H1 (cell line): ENCODE data around the gene ELL. TPM values are rescaled to one million over a fixed set of nuclear protein-coding genes. Genes with fewer than 3 reads are reported as not detected.

Source experiments
- NANOG ChIP-seq: IDR thresholded peaks from 2 replicates; pipeline ENCODE4 v1.6.1; 2011; ENCODE audit warnings: low read length, low read depth, mild to moderate bottlenecking, inconsistent platforms; ENCODE audit not compliant: insufficient read depth, poor library complexity, severe bottlenecking
- polyA plus RNA-seq, 7 experiments: library from polyadenylated mRNA; depleted of rRNA in 3 of 7; stranded (reverse) in 5 of 7; unstranded in 2 of 7; fragments of >200 nt in 5 of 7; fragments of 200-250 nt in 2 of 7; gene quantifications; 1 replicate in 5 of 7; 2 replicates in 1 of 7; 4 replicates in 1 of 7; pipeline versions ENCODE4 v1.2.1 to v1.2.3, GENCODE V29; 2011 to 2013; ENCODE audit warnings: missing spikeins in 2 of 7, mixed read lengths in 2 of 7
- total RNA-seq: library from RNA; stranded (reverse); fragmentation: NEBNext Ultra II Directional; extraction: Animal tissue kit (Norgen Biotek cat#: 25700); gene quantifications from 2 replicates; pipeline ENCODE4 v1.2.1, GENCODE V29; 2021

The ELL gene
- total and polyA plus RNA-seq, 2 of the 8 experiments (the other 6 are each of a cell fraction or from before 2014, with no cell fraction given): 5.2 to 10.5 TPM

DNA sequence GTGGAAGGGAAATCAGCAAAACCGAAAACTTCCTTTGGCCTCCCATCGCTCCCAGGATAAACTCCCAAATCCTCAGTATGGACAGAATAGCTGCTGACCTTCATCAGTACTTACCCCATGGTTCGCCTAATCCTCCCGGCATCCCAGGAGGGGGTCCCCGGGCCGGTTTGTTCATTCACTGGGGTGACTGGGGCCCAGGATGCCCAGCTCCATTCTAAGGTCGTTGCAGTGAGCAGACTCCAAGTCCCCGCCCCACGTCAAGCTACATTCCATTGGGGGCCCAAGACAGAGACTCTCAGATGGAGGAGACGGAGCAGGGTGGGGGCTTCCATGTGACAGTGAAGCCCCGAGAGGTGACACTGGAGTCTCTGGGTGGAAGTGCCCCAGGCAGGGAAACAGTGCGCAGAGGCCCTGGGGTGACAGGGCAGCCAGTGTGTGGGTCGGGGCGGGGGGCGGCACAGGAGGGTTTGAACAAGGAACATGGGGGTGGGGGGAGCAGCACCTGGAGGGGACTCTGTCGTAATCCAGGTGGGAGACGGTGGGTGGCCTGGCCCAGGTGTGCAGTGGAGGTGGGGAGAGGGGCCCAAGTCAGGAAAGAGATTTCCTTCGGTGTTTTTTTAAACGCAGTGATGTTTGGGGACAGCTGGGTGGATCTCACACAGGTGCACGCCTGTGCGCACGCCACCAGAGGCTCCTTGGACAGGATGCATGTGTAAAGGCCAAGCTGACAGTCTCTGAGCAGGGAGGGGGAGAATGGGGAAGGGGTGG, 97.6 kb downstream of the ELL start (continued):
- no peak for TF ChIP-seq NANOG
